ENCODE measurements around the gene FOXG1. TPM values are rescaled to one million over a fixed set of nuclear protein-coding genes. Genes with fewer than 3 reads are reported as not detected.

FOXG1 gene
- total and polyA plus RNA-seq, 2 experiments from 2014 or later = 0.15 TPM; not detected in 1

DNA sequence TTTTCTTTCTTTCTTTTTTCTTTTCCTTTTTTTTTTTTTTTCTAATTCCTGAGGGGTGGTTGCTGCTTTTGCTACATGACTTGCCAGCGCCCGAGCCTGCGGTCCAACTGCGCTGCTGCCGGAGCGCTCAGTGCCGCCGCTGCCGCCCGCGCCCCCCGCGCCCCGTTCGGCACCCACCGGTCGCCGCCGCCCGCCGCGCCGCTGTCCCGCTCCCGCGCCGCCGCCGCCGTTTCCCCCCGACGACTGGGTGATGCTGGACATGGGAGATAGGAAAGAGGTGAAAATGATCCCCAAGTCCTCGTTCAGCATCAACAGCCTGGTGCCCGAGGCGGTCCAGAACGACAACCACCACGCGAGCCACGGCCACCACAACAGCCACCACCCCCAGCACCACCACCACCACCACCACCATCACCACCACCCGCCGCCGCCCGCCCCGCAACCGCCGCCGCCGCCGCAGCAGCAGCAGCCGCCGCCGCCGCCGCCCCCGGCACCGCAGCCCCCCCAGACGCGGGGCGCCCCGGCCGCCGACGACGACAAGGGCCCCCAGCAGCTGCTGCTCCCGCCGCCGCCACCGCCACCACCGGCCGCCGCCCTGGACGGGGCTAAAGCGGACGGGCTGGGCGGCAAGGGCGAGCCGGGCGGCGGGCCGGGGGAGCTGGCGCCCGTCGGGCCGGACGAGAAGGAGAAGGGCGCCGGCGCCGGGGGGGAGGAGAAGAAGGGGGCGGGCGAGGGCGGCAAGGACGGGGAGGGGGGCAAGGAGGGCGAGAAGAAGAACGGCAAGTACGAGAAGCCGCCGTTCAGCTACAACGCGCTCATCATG, 654 bp downstream of the FOXG1 start:
- H3K27ac ChIP-seq = no peak overlapping the region
- no peaks in the 10 kb centered on the region for H3K9me3 ChIP-seq (ENCODE audit: low read depth)
- DNase-seq (ENCODE audit: low read depth in 1 of 2, low spot score in 1 of 2) = no peak
- TF ChIP-seq, protein P1, sequence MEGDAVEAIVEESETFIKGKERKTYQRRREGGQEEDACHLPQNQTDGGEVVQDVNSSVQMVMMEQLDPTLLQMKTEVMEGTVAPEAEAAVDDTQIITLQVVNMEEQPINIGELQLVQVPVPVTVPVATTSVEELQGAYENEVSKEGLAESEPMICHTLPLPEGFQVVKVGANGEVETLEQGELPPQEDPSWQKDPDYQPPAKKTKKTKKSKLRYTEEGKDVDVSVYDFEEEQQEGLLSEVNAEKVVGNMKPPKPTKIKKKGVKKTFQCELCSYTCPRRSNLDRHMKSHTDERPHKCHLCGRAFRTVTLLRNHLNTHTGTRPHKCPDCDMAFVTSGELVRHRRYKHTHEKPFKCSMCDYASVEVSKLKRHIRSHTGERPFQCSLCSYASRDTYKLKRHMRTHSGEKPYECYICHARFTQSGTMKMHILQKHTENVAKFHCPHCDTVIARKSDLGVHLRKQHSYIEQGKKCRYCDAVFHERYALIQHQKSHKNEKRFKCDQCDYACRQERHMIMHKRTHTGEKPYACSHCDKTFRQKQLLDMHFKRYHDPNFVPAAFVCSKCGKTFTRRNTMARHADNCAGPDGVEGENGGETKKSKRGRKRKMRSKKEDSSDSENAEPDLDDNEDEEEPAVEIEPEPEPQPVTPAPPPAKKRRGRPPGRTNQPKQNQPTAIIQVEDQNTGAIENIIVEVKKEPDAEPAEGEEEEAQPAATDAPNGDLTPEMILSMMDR (IDR thresholded peaks at IDR 0.05; ENCODE audit: low read depth, low read length) = no peak
- no peaks in the 10 kb centered on the region for H3K36me3 ChIP-seq
- H3K27me3 ChIP-seq = peaks cover 100% of the 10 kb centered on the region
- H3K4me1 ChIP-seq (ENCODE audit: low read depth) = no peaks in the 10 kb centered on the region
- H3K4me3 ChIP-seq = peak overlapping the region; percentile 28

DNA sequence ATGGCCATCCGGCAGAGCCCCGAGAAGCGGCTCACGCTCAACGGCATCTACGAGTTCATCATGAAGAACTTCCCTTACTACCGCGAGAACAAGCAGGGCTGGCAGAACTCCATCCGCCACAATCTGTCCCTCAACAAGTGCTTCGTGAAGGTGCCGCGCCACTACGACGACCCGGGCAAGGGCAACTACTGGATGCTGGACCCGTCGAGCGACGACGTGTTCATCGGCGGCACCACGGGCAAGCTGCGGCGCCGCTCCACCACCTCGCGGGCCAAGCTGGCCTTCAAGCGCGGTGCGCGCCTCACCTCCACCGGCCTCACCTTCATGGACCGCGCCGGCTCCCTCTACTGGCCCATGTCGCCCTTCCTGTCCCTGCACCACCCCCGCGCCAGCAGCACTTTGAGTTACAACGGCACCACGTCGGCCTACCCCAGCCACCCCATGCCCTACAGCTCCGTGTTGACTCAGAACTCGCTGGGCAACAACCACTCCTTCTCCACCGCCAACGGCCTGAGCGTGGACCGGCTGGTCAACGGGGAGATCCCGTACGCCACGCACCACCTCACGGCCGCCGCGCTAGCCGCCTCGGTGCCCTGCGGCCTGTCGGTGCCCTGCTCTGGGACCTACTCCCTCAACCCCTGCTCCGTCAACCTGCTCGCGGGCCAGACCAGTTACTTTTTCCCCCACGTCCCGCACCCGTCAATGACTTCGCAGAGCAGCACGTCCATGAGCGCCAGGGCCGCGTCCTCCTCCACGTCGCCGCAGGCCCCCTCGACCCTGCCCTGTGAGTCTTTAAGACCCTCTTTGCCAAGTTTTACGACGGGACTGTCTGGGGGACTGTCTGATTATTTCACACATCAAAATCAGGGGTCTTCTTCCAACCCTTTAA, 1.5 kb downstream of the FOXG1 start:
- no peaks in the 10 kb centered on the region for H3K4me1 ChIP-seq (ENCODE audit: low read depth)

DNA sequence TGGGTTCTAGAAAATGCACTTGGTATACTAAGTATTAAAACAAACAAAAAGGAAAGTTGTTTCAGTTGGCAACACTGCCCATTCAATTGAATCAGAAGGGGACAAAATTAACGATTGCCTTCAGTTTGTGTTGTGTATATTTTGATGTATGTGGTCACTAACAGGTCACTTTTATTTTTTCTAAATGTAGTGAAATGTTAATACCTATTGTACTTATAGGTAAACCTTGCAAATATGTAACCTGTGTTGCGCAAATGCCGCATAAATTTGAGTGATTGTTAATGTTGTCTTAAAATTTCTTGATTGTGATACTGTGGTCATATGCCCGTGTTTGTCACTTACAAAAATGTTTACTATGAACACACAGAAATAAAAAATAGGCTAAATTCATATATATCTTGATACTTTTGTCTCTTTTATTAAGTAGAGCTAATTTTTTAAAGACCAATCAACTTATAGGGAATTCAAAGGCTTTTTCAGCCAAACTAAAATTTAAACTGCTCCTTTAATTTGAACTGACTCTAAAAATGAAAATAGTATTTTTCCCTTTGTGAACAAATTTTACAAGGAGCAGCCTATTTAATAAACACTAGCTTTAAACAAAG, 2.8 kb downstream of the FOXG1 start:
- no peak for DNase-seq (ENCODE audit: low read depth in 1 of 2, low spot score in 1 of 2)
- Histone ChIP-seq H3K36me3 (no peaks in the 10 kb centered on the region), H3K27ac (no peak overlapping the region), H3K9me3 (ENCODE audit: low read depth) (no peaks in the 10 kb centered on the region), H3K27me3 (peaks cover 100% of the 10 kb centered on the region), H3K4me1 (ENCODE audit: low read depth) (no peaks in the 10 kb centered on the region), H3K4me3 (no peak overlapping the region)
- TF ChIP-seq, protein P1 (IDR thresholded peaks at IDR 0.05; ENCODE audit: low read depth, low read length) = no peak

More for the DNA sequence above, 1.5 kb downstream of the FOXG1 start:
- H3K36me3 ChIP-seq = no peaks in the 10 kb centered on the region
- no peaks in the 10 kb centered on the region for H3K9me3 ChIP-seq (ENCODE audit: low read depth)
- H3K4me3 ChIP-seq = no peak overlapping the region
- TF ChIP-seq, protein P1 (IDR thresholded peaks at IDR 0.05; ENCODE audit: low read depth, low read length) = no peak
- H3K27ac ChIP-seq = no peak overlapping the region
- no peak for DNase-seq (ENCODE audit: low read depth in 1 of 2, low spot score in 1 of 2)
- H3K27me3 ChIP-seq = peaks cover 100% of the 10 kb centered on the region

DNA sequence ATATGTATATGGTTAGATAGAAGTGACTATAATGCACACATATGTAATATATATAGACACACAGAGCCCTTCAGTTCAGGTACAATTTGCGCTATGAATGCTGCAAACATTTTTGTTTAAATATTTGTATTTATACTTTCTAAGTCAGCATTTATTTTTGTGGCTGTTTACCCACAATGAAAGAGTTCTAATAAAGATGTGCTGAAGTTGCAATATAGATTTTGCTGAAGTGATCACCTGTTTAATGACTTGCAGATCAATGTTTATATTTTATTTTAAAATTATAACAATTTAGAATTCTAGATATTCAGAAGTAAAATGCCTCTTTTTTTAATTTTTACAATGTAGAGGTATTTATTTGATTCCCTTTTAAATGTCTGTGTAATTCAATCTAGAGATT, 3.5 kb downstream of the FOXG1 start:
- DNase-seq (ENCODE audit: low read depth in 1 of 2, low spot score in 1 of 2) = no peak
- H3K4me1 ChIP-seq (ENCODE audit: low read depth) = no peaks in the 10 kb centered on the region
- peaks cover 100% of the 10 kb centered on the region for H3K27me3 ChIP-seq
- TF ChIP-seq, protein P1 (IDR thresholded peaks at IDR 0.05; ENCODE audit: low read depth, low read length) = no peak
- H3K9me3 ChIP-seq (ENCODE audit: low read depth) = no peaks in the 10 kb centered on the region
- H3K27ac ChIP-seq = no peak overlapping the region
- no peak overlapping the region for H3K4me3 ChIP-seq
- no peaks in the 10 kb centered on the region for H3K36me3 ChIP-seq

DNA sequence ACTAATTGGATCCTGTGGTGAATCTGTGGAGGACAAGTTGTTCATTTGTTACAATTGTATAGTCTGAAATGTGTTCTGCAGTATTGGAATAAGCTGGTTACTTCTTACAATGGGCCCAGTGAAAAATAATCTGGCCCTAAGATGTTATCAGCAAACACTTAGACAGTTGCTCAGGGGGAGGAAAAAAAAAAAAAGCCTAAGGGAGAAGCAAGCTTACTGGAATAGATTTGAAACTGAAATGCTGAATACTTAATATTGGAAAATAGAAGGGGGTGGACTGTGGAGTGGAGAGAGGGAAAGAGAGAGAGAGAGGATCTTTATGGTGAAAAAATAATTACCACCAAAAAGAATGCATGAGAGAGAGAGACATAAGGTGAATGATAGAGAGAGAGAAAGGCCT, 4.0 kb downstream of the FOXG1 start:
- H3K36me3 ChIP-seq = no peaks in the 10 kb centered on the region
- H3K27ac ChIP-seq = no peak overlapping the region
- H3K4me1 ChIP-seq (ENCODE audit: low read depth) = no peaks in the 10 kb centered on the region
- no peak overlapping the region for H3K4me3 ChIP-seq
- H3K9me3 ChIP-seq (ENCODE audit: low read depth) = no peaks in the 10 kb centered on the region
- TF ChIP-seq, protein P1 (IDR thresholded peaks at IDR 0.05; ENCODE audit: low read depth, low read length) = no peak
- H3K27me3 ChIP-seq = peaks cover 100% of the 10 kb centered on the region
- DNase-seq (ENCODE audit: low read depth in 1 of 2, low spot score in 1 of 2) = no peak

All from cardiac muscle cell (in vitro differentiated cells and primary cell).